ENCODE data around the gene SIRT2.

The SIRT2 gene

DNA sequence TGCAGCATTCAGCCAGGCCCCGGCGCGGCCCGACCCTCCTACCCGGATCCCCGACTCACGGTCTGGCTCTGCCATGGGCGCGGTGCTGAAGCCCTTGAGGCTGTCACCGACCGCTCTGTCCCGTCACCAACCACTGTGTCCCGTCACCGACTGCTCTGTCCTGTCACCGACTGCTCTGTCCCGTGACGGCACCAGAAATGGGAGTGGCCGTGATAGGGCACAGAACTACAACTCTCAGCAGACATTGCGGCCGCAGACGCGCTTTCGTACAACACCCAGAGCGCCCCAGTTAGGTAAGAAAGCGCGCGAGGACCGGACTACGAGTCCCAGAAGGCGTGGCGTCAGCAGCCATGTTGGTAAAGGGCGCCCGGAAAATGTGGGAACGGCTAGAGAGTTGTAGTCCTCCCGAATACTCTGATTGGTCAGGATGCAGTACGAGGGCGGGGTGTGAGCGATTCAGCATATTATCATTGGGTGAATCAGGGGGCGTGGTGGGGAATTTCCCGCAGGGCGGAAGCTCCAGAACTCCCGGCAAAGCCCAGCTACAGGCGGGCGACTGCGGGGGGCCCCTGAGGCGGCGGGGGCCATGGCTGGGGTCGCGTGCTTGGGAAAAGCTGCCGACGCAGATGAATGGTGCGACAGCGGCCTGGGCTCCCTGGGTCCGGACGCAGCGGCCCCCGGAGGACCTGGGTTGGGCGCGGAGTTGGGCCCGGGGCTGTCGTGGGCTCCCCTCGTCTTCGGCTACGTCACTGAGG lies at the start of gene SIRT2, which contains the start of gene NFKBIB (continued):
- TF ChIP-seq BCL11B (tag by site-specific recombination; IDR thresholded peaks at IDR 0.05; ENCODE audit: low read depth): no peak
- peak; percentile 99 for TF ChIP-seq ZBTB21 (tag by site-specific recombination; IDR thresholded peaks at IDR 0.05)
- TF ChIP-seq, protein P1, sequence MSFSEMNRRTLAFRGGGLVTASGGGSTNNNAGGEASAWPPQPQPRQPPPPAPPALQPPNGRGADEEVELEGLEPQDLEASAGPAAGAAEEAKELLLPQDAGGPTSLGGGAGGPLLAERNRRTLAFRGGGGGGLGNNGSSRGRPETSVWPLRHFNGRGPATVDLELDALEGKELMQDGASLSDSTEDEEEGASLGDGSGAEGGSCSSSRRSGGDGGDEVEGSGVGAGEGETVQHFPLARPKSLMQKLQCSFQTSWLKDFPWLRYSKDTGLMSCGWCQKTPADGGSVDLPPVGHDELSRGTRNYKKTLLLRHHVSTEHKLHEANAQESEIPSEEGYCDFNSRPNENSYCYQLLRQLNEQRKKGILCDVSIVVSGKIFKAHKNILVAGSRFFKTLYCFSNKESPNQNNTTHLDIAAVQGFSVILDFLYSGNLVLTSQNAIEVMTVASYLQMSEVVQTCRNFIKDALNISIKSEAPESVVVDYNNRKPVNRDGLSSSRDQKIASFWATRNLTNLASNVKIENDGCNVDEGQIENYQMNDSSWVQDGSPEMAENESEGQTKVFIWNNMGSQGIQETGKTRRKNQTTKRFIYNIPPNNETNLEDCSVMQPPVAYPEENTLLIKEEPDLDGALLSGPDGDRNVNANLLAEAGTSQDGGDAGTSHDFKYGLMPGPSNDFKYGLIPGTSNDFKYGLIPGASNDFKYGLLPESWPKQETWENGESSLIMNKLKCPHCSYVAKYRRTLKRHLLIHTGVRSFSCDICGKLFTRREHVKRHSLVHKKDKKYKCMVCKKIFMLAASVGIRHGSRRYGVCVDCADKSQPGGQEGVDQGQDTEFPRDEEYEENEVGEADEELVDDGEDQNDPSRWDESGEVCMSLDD (tag by site-specific recombination; IDR thresholded peaks at IDR 0.05): peak; percentile 100
- TF ChIP-seq, protein P2, sequence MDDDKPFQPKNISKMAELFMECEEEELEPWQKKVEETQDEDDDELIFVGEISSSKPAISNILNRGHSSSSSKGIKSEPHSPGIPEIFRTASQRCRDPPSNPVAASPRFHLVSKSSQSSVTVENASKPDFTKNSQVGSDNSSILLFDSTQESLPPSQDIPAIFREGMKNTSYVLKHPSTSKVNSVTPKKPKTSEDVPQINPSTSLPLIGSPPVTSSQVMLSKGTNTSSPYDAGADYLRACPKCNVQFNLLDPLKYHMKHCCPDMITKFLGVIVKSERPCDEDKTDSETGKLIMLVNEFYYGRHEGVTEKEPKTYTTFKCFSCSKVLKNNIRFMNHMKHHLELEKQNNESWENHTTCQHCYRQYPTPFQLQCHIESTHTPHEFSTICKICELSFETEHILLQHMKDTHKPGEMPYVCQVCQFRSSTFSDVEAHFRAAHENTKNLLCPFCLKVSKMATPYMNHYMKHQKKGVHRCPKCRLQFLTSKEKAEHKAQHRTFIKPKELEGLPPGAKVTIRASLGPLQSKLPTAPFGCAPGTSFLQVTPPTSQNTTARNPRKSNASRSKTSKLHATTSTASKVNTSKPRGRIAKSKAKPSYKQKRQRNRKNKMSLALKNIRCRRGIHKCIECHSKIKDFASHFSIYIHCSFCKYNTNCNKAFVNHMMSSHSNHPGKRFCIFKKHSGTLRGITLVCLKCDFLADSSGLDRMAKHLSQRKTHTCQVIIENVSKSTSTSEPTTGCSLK (tag by site-specific recombination; IDR thresholded peaks at IDR 0.05): no peak
- TF ChIP-seq ZNF555 (tag by site-specific recombination; conservative IDR thresholded peaks at IDR 0.05): no peak
- TF ChIP-seq MYNN (tag by site-specific recombination; IDR thresholded peaks at IDR 0.05; ENCODE audit: borderline replicate concordance): no peak; the same call in 1 of the 2 replicates
- TF ChIP-seq, protein P3, sequence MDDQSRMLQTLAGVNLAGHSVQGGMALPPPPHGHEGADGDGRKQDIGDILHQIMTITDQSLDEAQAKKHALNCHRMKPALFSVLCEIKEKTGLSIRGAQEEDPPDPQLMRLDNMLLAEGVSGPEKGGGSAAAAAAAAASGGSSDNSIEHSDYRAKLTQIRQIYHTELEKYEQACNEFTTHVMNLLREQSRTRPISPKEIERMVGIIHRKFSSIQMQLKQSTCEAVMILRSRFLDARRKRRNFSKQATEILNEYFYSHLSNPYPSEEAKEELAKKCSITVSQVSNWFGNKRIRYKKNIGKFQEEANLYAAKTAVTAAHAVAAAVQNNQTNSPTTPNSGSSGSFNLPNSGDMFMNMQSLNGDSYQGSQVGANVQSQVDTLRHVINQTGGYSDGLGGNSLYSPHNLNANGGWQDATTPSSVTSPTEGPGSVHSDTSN (CRISPR knock-in tag; IDR thresholded peaks at IDR 0.05): no peak
- TF ChIP-seq GLI2 (tag by site-specific recombination; IDR thresholded peaks at IDR 0.05; ENCODE audit: borderline replicate concordance, low read depth): no peak
- TF ChIP-seq KLF16 (tag by site-specific recombination; IDR thresholded peaks at IDR 0.05): peak; percentile 99
- TF ChIP-seq, protein P4, sequence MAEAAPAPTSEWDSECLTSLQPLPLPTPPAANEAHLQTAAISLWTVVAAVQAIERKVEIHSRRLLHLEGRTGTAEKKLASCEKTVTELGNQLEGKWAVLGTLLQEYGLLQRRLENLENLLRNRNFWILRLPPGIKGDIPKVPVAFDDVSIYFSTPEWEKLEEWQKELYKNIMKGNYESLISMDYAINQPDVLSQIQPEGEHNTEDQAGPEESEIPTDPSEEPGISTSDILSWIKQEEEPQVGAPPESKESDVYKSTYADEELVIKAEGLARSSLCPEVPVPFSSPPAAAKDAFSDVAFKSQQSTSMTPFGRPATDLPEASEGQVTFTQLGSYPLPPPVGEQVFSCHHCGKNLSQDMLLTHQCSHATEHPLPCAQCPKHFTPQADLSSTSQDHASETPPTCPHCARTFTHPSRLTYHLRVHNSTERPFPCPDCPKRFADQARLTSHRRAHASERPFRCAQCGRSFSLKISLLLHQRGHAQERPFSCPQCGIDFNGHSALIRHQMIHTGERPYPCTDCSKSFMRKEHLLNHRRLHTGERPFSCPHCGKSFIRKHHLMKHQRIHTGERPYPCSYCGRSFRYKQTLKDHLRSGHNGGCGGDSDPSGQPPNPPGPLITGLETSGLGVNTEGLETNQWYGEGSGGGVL (tag by site-specific recombination; IDR thresholded peaks at IDR 0.05): no peak
- no peak for TF ChIP-seq ZNF19 (tag by site-specific recombination; IDR thresholded peaks at IDR 0.05; ENCODE audit: low read depth)
- no peak for TF ChIP-seq PRDM1 (tag by site-specific recombination; IDR thresholded peaks at IDR 0.05)
- TF ChIP-seq ZNF501 (tag by site-specific recombination; IDR thresholded peaks at IDR 0.05): peak; percentile 87
- no peak for TF ChIP-seq ZNF146 (tag by site-specific recombination; IDR thresholded peaks at IDR 0.05)
- TF ChIP-seq ZBTB17 (tag by site-specific recombination; IDR thresholded peaks at IDR 0.05): peak; percentile 99
- TF ChIP-seq ZNF132 (tag by site-specific recombination; IDR thresholded peaks at IDR 0.05; ENCODE audit: borderline replicate concordance): no peak
- TF ChIP-seq KLF9 (tag by site-specific recombination; IDR thresholded peaks at IDR 0.05; ENCODE audit: low read depth): peak; percentile 100
- no peak for TF ChIP-seq ZNF248 (tag by site-specific recombination; IDR thresholded peaks at IDR 0.05)
- no peak for TF ChIP-seq MEIS1 (CRISPR knock-in tag; IDR thresholded peaks at IDR 0.05; ENCODE audit: borderline replicate concordance)
- no peak for TF ChIP-seq ZNF350 (tag by site-specific recombination; IDR thresholded peaks at IDR 0.05)
- peak; percentile 98 for TF ChIP-seq ZIC2 (tag by site-specific recombination; IDR thresholded peaks at IDR 0.05)
- peak; percentile 60; the same call in 1 of the 2 replicates for TF ChIP-seq OSR2 (tag by site-specific recombination; IDR thresholded peaks at IDR 0.05)
- no peak; the same call in 1 of the 2 replicates for TF ChIP-seq ZFP3 (tag by site-specific recombination; IDR thresholded peaks at IDR 0.05; ENCODE audit: low read depth)
- peak; percentile 87 for TF ChIP-seq ZFP69B (tag by site-specific recombination; IDR thresholded peaks at IDR 0.05)
- no peak; the same call in none of the 2 replicates for TF ChIP-seq ZBTB48 (tag by site-specific recombination; IDR thresholded peaks at IDR 0.05)
- TF ChIP-seq, protein P5, sequence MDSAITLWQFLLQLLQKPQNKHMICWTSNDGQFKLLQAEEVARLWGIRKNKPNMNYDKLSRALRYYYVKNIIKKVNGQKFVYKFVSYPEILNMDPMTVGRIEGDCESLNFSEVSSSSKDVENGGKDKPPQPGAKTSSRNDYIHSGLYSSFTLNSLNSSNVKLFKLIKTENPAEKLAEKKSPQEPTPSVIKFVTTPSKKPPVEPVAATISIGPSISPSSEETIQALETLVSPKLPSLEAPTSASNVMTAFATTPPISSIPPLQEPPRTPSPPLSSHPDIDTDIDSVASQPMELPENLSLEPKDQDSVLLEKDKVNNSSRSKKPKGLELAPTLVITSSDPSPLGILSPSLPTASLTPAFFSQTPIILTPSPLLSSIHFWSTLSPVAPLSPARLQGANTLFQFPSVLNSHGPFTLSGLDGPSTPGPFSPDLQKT (IDR thresholded peaks at IDR 0.05; ENCODE audit: borderline replicate concordance, low read depth, low read length): peak; percentile 75; the same call in 1 of the 2 replicates
- TF ChIP-seq BCL11A (tag by site-specific recombination; IDR thresholded peaks at IDR 0.05; ENCODE audit: low read depth): no peak
- peak; percentile 95 for TF ChIP-seq ZBTB7A (tag by site-specific recombination; IDR thresholded peaks at IDR 0.05; ENCODE audit: low read depth)
- TF ChIP-seq ZNF366 (tag by site-specific recombination; conservative IDR thresholded peaks at IDR 0.05): no peak; the same call in 1 of the 2 replicates
- TF ChIP-seq SP7 (tag by site-specific recombination; IDR thresholded peaks at IDR 0.05): peak; percentile 79
- peak; percentile 70 for TF ChIP-seq ZFHX2 (tag by site-specific recombination; conservative IDR thresholded peaks at IDR 0.05)
- peak; percentile 28; the same call in 1 of the 2 replicates for TF ChIP-seq TRIM28 (IDR thresholded peaks at IDR 0.05; ENCODE audit: borderline replicate concordance, low read length)
